GM10248 (cell line): Measurements from ENCODE around the gene EMC8.

Source experiments
- CTCF ChIA-PET: fragments of 300-600 bp; sonication (Branson Sonifier 250); formaldehyde crosslinking; extraction: SDS; loops from one replicate; lab custom pipeline; 2021; ENCODE audit warnings: antibody characterized with exemption; lab: Yijun Ruan, JAX
- POLR2A ChIA-PET: fragments of 350-650 bp; sonication (Branson Sonifier 250); formaldehyde crosslinking; extraction: SDS; loops from one replicate; lab custom pipeline; 2020; ENCODE audit warnings: antibody characterized with exemption; lab: Yijun Ruan, JAX
- DNase-seq: peaks from one replicate; pipeline ENCODE4 v3.0.0; 2012; ENCODE audit errors: extremely low spot score
- TF ChIP-seq, protein P1 (sequence below): IDR thresholded peaks from 2 replicates; pipeline ENCODE4 v1.5.1; 2012; ENCODE audit warnings: mild to moderate bottlenecking, low read depth; ENCODE audit errors: extremely low read depth, missing control alignments, control extremely low read depth

The EMC8 gene

DNA sequence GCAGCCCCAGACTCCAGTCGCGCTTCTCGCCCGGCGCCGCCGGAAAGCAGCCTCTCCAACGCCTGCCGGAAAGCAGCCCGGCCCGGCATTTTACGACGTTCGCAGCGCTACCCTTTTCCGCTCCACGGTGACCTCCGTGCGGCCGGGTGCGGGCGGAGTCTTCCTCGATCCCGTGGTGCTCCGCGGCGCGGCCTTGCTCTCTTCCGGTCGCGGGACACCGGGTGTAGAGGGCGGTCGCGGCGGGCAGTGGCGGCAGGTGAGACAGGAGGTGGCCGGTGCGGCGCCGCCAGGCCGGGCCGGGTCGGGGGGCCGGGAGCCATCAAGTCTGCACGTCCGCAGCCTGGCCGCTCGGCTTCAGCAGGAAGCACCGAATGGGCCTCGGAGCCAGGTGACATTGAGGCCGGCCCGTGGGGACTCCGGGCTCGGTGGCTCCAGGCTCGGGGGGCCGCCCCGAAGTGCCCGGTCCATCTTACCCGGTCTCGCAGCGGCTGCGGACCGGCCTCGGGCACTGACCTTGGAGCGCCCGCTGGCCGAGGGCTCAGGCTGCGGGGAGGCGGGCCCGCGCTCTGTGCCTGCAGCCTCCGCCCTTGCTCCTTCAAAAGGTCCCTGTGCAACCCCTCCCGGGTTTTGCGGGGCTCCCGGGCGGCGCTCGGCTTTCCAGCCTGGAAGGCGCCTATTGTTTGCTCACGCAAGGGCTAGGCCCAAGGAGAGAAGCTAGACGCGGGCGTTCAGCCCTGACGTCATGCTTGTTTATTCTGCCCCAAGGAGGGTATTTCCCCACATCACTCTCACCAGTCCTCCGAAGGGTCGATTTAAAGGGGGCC is at the start of gene EMC8, which contains the start of gene COX4I1:
Gene EMC8 (minus strand): TSS at position 48 of the 824 bp plus-strand sequence. CDS start 249 bp downstream, outside the sequence.
Gene COX4I1 (plus strand): TSS at position 199 of the 824 bp plus-strand sequence. CDS start 1,511 bp downstream, outside the sequence.
- ChIA-PET POLR2A (no interaction called here), CTCF (interaction anchor here (4.3 kb wide), 1 partner anchor 19 kb away, joined by 58 read pairs; no protein-coding TSS in a partner anchor)
- TF ChIP-seq, protein P1, sequence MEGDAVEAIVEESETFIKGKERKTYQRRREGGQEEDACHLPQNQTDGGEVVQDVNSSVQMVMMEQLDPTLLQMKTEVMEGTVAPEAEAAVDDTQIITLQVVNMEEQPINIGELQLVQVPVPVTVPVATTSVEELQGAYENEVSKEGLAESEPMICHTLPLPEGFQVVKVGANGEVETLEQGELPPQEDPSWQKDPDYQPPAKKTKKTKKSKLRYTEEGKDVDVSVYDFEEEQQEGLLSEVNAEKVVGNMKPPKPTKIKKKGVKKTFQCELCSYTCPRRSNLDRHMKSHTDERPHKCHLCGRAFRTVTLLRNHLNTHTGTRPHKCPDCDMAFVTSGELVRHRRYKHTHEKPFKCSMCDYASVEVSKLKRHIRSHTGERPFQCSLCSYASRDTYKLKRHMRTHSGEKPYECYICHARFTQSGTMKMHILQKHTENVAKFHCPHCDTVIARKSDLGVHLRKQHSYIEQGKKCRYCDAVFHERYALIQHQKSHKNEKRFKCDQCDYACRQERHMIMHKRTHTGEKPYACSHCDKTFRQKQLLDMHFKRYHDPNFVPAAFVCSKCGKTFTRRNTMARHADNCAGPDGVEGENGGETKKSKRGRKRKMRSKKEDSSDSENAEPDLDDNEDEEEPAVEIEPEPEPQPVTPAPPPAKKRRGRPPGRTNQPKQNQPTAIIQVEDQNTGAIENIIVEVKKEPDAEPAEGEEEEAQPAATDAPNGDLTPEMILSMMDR = no peak
- peak; percentile 97 for DNase-seq

- DNase-seq = no peak
- POLR2A ChIA-PET = no interaction called here
- CTCF ChIA-PET = interaction anchor here (0.8 to 3.0 kb wide), 6 partner anchors 9 to 137 kb away, joined by 3 to 16 read pairs (median 5); no protein-coding TSS in a partner anchor
- TF ChIP-seq, protein P1 = no peak
These were observed 49.6 kb upstream of the EMC8 start for GRCh38 chr16:85848986-85849385.

- ChIA-PET CTCF (interaction anchor here (2.1 to 3.0 kb wide), 3 partner anchors 10 to 27 kb away, joined by 6 to 16 read pairs (median 7); no protein-coding TSS in a partner anchor), POLR2A (no interaction called here)
- TF ChIP-seq, protein P1 = no peak
- no peak for DNase-seq
These were observed 48.6 kb upstream of the EMC8 start for GRCh38 chr16:85847681-85848601.

- ChIA-PET CTCF (interaction anchor here (2.8 kb wide), 1 partner anchor 26 kb away, joined by 11 read pairs; no protein-coding TSS in a partner anchor), POLR2A (no interaction called here)
- DNase-seq = no peak
- TF ChIP-seq, protein P1 = no peak
These were observed 47.7 kb upstream of the EMC8 start for GRCh38 chr16:85847036-85847435.

DNA sequence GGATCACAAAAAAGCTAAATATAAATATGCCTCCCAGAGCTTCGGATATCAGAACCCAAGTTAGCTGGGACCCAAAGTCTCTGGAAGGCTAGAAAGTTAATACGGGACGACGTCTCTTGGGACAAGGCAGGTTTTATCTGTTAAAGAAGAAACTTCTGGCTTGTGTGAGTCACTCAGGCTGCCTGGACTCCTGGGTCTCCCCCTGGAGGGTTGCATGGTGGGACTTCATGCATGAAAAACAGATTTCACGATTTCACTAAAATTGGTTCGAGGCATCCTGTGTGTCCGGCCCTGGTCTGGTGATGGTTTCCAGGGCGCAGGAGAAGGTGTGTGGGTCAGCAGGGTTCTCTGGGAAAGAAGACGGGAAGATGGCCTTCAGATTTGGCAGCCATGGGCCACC is 47.1 kb upstream of the EMC8 start:
- ChIA-PET POLR2A (no interaction called here), CTCF (interaction anchor here (2.8 to 3.0 kb wide), 2 partner anchors 8 to 25 kb away, joined by 9 to 11 read pairs; no protein-coding TSS in a partner anchor)
- DNase-seq = no peak
- TF ChIP-seq, protein P1 = no peak
